Spleen (tissue), 11 donors: Measurements from ENCODE around the gene TEAD3. TPM values are rescaled to one million over a fixed set of nuclear protein-coding genes. Genes with fewer than 3 reads are reported as not detected.

Experiments
- DNase-seq: peaks from one replicate; pipeline ENCODE4 v3.0.0-alpha.2; 2020
- H3K27ac ChIP-seq, 8 donors: fragments of 200-600 bp; sonication (generic) in 7 of 8; 1 replicate in 4 of 8; 2 replicates in 4 of 8; pipeline versions ENCODE4 v1.5.0 to v1.8.0; 2016 to 2021; ENCODE audit warnings: inconsistent platforms in 4 of 8, mild to moderate bottlenecking in 4 of 8, moderate library complexity in 1 of 8
- H3K27me3 ChIP-seq, 7 donors: fragments of 200-600 bp; sonication (generic) in 6 of 7; replicated peaks in 1 of 7; 1 replicate in 4 of 7; 2 replicates in 3 of 7; pipeline versions ENCODE4 v1.5.0 to v1.8.0; 2016 to 2021; ENCODE audit warnings: inconsistent platforms in 3 of 7, mild to moderate bottlenecking in 1 of 7
- H3K36me3 ChIP-seq, 6 donors: fragments of 200-600 bp; sonication (generic) in 5 of 6; 1 replicate in 4 of 6; 2 replicates in 2 of 6; pipeline versions ENCODE4 v1.5.0 to v1.8.0; 2016 to 2021; ENCODE audit warnings: inconsistent platforms in 2 of 6
- H3K4me1 ChIP-seq, 6 donors: fragments of 200-600 bp; sonication (generic) in 5 of 6; 1 replicate in 3 of 6; 2 replicates in 3 of 6; pipeline versions ENCODE4 v1.5.0 to v1.8.0; 2016 to 2021; ENCODE audit warnings: inconsistent platforms in 3 of 6
- H3K4me3 ChIP-seq, 8 donors: fragments of 200-600 bp; sonication (generic) in 7 of 8; 1 replicate in 4 of 8; 2 replicates in 4 of 8; pipeline versions ENCODE4 v1.5.0 to v1.8.0; 2016 to 2021; ENCODE audit warnings: inconsistent platforms in 4 of 8, mild to moderate bottlenecking in 4 of 8, moderate library complexity in 2 of 8
- H3K9me3 ChIP-seq, 8 donors: fragments of 200-600 bp; sonication (generic) in 7 of 8; 1 replicate in 4 of 8; 2 replicates in 4 of 8; pipeline versions ENCODE4 v1.5.0 to v1.8.0; 2016 to 2021; ENCODE audit warnings: inconsistent platforms in 4 of 8
- CTCF ChIP-seq, 11 experiments: fragments of 200-600 bp in 7 of 11; fragments of 450-650 bp in 4 of 11; sonication (generic) in 4 of 11; IDR thresholded peaks in 8 of 11; conservative IDR thresholded peaks in 3 of 11; 1 replicate in 7 of 11; 2 replicates in 4 of 11; pipeline versions ENCODE4 v1.4.0 to v1.8.0; 2016 to 2021; ENCODE audit warnings: antibody characterized with exemption in 11 of 11, inconsistent platforms in 4 of 11, mild to moderate bottlenecking in 1 of 11
- POLR2A ChIP-seq, 3 donors: fragments of 450-650 bp; IDR thresholded peaks; one replicate each; pipeline ENCODE4 v1.5.1; 2017; ENCODE audit warnings: antibody characterized with exemption in 3 of 3, mild to moderate bottlenecking in 1 of 3
- POLR2AphosphoS5 ChIP-seq, 3 donors: sonication (generic); formaldehyde crosslinking; IDR thresholded peaks; one replicate each; pipeline ENCODE4 v1.5.1; 2017; ENCODE audit warnings: antibody characterized with exemption in 3 of 3
- WGBS, 5 donors: extraction: QIAGEN DNeasy Blood & Tissue Kit in 3 of 5; methylation state at CpG; one replicate each; pipeline versions ENCODE4 v1.1.5 to v1.1.7; 2013 to 2018; 5-methylcytosine and 5-hydroxymethylcytosine counted together
- intact Hi-C: fragments of 100-400 bp; cut with DNase I; formaldehyde crosslinking; loops from one replicate; pipeline ENCODE4 v1.15.0; 2023; ENCODE audit warnings: low total_unique reads
- polyA plus RNA-seq, 3 donors: library from polyadenylated mRNA; stranded (reverse); fragments of 200-250 nt; gene quantifications; one replicate each; pipeline ENCODE4 v1.2.1, GENCODE V29; 2013
- total RNA-seq, 7 donors: library from RNA; depleted of rRNA in 3 of 7; stranded (reverse); fragments of >200 nt in 3 of 7; fragmentation: NEBNext Ultra II Directional in 4 of 7; extraction: Animal tissue kit (Norgen Biotek cat#: 25700) in 4 of 7; gene quantifications; one replicate each; pipeline versions ENCODE4 v1.1.0 to v1.2.1, GENCODE V29; 2016 to 2021
- donor health status: healthy with polysubstance abuse.
- donor health status: DM: no; HTN: no; CAD: no; lungs with moderate emphysema.
- donor health status: DM: no; HTN: no; CAD: no.
- donor health status: Bipolar disorder and iron deficiency.
- donor health status: healthy.
- donor health status: DM: no; HTN: no; CAD: no.
- donor health status: DM: yes; HTN: yes; CAD: no.

Gene TEAD3
- total and polyA plus RNA-seq, 10 donors: 2.5 to 15.2 (median 7.2) TPM

DNA sequence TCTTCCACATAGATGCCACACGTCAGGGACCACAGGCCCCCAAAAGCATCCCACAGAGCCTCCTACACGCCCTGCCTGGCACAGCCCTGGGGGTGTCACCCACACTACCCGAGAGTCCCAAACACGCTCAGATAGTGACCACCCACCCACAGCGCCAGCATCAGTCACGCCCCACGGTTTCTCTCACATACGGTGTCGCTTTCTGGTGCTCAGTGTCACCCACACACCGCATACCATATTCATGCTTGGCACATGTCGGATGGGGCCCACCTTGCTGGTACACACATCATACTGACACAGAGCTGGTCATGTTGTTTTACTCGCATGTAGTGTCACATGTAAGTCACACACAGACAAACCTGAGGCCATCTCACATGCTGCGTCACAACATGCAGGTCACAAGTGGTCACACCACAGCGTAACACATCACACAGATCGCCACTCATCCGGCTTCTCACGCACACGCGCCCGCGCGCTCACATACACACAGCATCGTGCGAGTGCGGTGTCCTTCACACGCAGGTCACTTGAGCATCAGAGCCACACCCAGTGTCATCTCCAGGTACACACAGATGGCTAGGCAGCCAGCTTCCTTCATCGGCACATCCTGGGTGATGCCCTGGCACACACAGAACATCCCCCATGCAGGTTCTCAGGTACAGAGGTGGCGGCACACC, 3.4 kb downstream of the TEAD3 start:
- Histone ChIP-seq H3K4me1 (peaks cover 5 to 95% (median 51%) of the 10 kb centered on the region in 6 donors), H3K9me3 (no peaks in the 10 kb centered on the region), H3K27ac (peak overlapping the region in 2 of 8 donors; percentile 2 to 86), H3K27me3 (peaks cover 0 to 73% (median 17%) of the 10 kb centered on the region in 7 donors), H3K36me3 (no peaks in the 10 kb centered on the region), H3K4me3 (no peak overlapping the region)
- TF ChIP-seq CTCF (IDR thresholded peaks at IDR 0.05 in 8 of 11, conservative IDR thresholded peaks at IDR 0.05 in 3 of 11) (no peak), POLR2AphosphoS5 (IDR thresholded peaks at IDR 0.05) (no peak)
- intact Hi-C loops: no loop called here
- no peak for DNase-seq
- WGBS, 5 donors: 78 to 82% (median 80%) methylated on average over 28 of the region's 28 CpGs

GRCh38 chr6:35492974-35493284, 4.0 kb downstream of the TEAD3 start:
- Histone ChIP-seq H3K27me3 (peaks cover 0 to 68% (median 12%) of the 10 kb centered on the region in 7 donors), H3K27ac (peak overlapping the region in 2 of 8 donors; percentile 14 to 43), H3K36me3 (no peaks in the 10 kb centered on the region), H3K4me3 (no peak overlapping the region), H3K4me1 (peaks cover under 1 to 95% (median 48%) of the 10 kb centered on the region in 6 donors), H3K9me3 (no peaks in the 10 kb centered on the region)
- intact Hi-C loops: no loop called here
- 57 to 86% (median 70%) methylated on average over 7 of the region's 7 CpGs for WGBS, 5 donors
- no peak for DNase-seq
- TF ChIP-seq CTCF (IDR thresholded peaks at IDR 0.05 in 8 of 11, conservative IDR thresholded peaks at IDR 0.05 in 3 of 11) (no peak), POLR2AphosphoS5 (IDR thresholded peaks at IDR 0.05) (no peak), POLR2A (IDR thresholded peaks at IDR 0.05) (no peak)

DNA sequence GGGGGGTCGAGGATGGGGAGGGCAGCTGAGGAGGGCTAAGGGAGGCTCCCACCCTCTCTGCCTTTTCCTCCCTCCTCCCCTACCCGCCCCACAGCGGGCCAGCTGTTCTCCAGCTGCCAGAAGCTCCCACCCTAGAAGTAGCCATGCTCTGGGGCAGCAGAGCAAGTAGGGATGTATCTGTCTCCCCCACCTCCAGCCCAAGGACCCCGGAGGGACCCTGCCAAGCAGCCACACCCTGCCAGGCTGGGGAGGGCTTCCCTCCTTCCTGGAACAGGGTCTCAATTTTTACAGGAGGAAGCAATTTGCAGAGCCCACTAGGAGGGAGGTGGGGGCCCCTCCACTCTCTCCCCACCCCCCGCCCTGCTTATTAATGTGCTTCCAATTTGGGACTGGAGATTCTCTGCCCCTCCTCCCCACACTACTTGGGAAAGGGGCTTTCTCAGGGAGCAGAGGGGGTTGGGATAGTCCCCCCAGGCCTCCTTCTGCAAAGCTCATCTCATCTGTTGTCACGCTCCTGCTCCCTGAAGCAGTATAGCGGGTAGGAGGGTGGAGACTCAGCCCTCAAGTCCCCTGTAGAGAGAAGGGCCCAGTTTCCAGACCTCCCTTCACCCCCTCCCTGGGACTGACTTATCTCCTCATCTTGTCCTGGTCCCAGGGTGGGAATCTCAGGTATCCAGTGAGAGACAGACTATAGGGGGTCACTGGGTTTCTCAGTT, 4.5 kb downstream of the TEAD3 start:
- WGBS, 5 donors: 28 to 55% (median 38%) methylated on average over 5 to 7 of the region's 7 CpGs
- peaks cover 0 to 63% (median 7%) of the 10 kb centered on the region in 7 donors for H3K27me3 ChIP-seq
- no peak overlapping the region for H3K4me3 ChIP-seq
- intact Hi-C loops: no loop called here
- TF ChIP-seq POLR2A (IDR thresholded peaks at IDR 0.05) (no peak), POLR2AphosphoS5 (IDR thresholded peaks at IDR 0.05) (peak in 1 of 3 donors; percentile 32), CTCF (IDR thresholded peaks at IDR 0.05 in 8 of 11, conservative IDR thresholded peaks at IDR 0.05 in 3 of 11) (no peak)
- H3K4me1 ChIP-seq: peaks cover 0 to 95% (median 46%) of the 10 kb centered on the region in 6 donors
- DNase-seq: no peak
- no peaks in the 10 kb centered on the region for H3K9me3 ChIP-seq
- peak overlapping the region in 5 of 8 donors; percentile 1 to 43 (median 22) for H3K27ac ChIP-seq
- no peaks in the 10 kb centered on the region for H3K36me3 ChIP-seq

DNA sequence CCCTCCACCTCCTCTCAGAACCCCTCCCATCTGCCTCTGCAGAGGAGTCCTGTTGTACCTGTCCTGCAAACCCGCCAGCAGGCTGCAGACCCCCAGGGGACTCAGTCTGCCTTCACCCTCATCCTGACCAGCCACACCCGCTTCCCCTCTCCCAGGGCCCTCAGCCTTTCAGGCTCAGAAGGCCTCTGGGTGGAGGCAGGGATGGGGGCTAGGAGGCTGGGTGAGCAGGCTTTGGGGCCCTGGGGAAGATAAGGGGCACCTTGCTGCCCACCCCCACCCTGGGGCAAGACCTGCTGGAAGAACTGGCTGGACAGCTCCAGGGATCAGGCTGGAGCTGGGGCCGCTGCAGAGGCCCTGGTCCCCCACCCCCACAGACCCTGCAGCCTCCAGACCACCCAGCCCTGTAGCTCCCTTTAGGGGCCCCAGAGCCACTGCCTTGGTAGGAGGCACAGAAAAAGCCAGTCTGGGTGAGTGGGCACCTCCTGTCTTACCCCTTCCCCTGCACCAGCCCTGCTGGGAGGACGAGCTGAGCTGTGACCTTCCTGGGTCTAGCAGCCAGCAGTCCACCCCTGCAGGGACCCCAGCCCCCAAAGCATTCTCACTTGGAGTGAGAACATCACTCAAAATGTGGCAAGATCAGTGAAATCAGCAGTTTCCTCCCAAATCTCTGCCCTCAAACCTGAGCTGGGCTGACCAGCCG, 5.2 kb downstream of the TEAD3 start:
- Histone ChIP-seq H3K27me3 (peaks cover 0 to 57% (median 3%) of the 10 kb centered on the region in 7 donors), H3K9me3 (no peaks in the 10 kb centered on the region), H3K4me3 (no peak overlapping the region), H3K27ac (peak overlapping the region in 4 of 8 donors; percentile 14 to 43 (median 24)), H3K36me3 (no peaks in the 10 kb centered on the region), H3K4me1 (peaks cover 0 to 97% (median 46%) of the 10 kb centered on the region in 6 donors)
- intact Hi-C loops: no loop called here
- WGBS, 5 donors: 44 to 75% (median 48%) methylated on average over 3 to 5 of the region's 5 CpGs
- DNase-seq: no peak
- TF ChIP-seq CTCF (IDR thresholded peaks at IDR 0.05 in 8 of 11, conservative IDR thresholded peaks at IDR 0.05 in 3 of 11): no peak
- TF ChIP-seq POLR2A (IDR thresholded peaks at IDR 0.05): no peak
- no peak for TF ChIP-seq POLR2AphosphoS5 (IDR thresholded peaks at IDR 0.05)
